Adrenal gland (tissue), 12 donors: ENCODE data around the gene MAL. TPM values are rescaled to one million over a fixed set of nuclear protein-coding genes. Genes with fewer than 3 reads are reported as not detected.

Source experiments
- DNase-seq, 7 donors: peaks; one replicate each; pipeline ENCODE4 v3.0.0-alpha.2; 2019 to 2020
- H3K27ac ChIP-seq, 5 donors: fragments of 200-600 bp; sonication (generic) in 4 of 5; 1 replicate in 3 of 5; 2 replicates in 2 of 5; pipeline versions ENCODE4 v1.5.1 to v1.8.0; 2016 to 2020; ENCODE audit warnings: mild to moderate bottlenecking in 1 of 5
- H3K27me3 ChIP-seq: fragments of 200-600 bp; 2 replicates; pipeline ENCODE4 v1.8.0; 2021
- H3K36me3 ChIP-seq, 2 donors: fragments of 200-600 bp; replicated peaks in 1 of 2; 1 replicate in 1 of 2; 2 replicates in 1 of 2; pipeline versions ENCODE4 v1.5.1 to v1.8.0; 2018 to 2022
- H3K4me1 ChIP-seq, 2 donors: fragments of 200-600 bp; replicated peaks in 1 of 2; 1 replicate in 1 of 2; 2 replicates in 1 of 2; pipeline versions ENCODE4 v1.5.1 to v1.8.0; 2018 to 2021
- H3K4me3 ChIP-seq, 4 donors: fragments of 200-600 bp; sonication (generic) in 3 of 4; one replicate each; pipeline ENCODE4 v1.5.1; 2016 to 2018
- H3K9me3 ChIP-seq, 3 donors: fragments of 200-600 bp; sonication (generic) in 1 of 3; replicated peaks in 1 of 3; 1 replicate in 2 of 3; 2 replicates in 1 of 3; pipeline versions ENCODE4 v1.5.1 to v1.8.0; 2016 to 2021
- CTCF ChIP-seq, 6 experiments: fragments of 450-650 bp in 4 of 6; fragments of 200-600 bp in 2 of 6; sonication (generic) in 1 of 6; IDR thresholded peaks; 1 replicate in 5 of 6; 2 replicates in 1 of 6; pipeline versions ENCODE4 v1.5.1 to v1.8.0; 2016 to 2021; ENCODE audit warnings: antibody characterized with exemption in 6 of 6, mild to moderate bottlenecking in 2 of 6, moderate library complexity in 1 of 6
- POLR2A ChIP-seq, 2 donors: fragments of 450-650 bp; IDR thresholded peaks; one replicate each; pipeline ENCODE4 v1.6.1; 2017; ENCODE audit warnings: antibody characterized with exemption in 2 of 2, mild to moderate bottlenecking in 2 of 2, moderate library complexity in 1 of 2
- WGBS, 4 donors: extraction: QIAGEN DNeasy Blood & Tissue Kit in 2 of 4; methylation state at CpG; one replicate each; pipeline versions ENCODE4 v1.1.5 to v1.1.7; 2013 to 2017; 5-methylcytosine and 5-hydroxymethylcytosine counted together
- intact Hi-C, 2 donors: fragments of 100-400 bp; cut with DNase I; formaldehyde crosslinking; loops; one replicate each; pipeline versions ENCODE4 v1.14.1 to v1.15.0; 2022 to 2023
- polyA plus RNA-seq, 3 donors: library from polyadenylated mRNA; stranded (reverse); fragments of 200-250 nt in 2 of 3; fragments of 350-450 nt in 1 of 3; fragmentation: Illumina TruSeq in 1 of 3; extraction: RNeasy Lipid Tissue Mini Kit (QIAGEN cat#74804) in 1 of 3; gene quantifications; one replicate each; pipeline ENCODE4 v1.2.3, GENCODE V29; 2013 to 2014
- total RNA-seq, 9 donors: library from RNA; depleted of rRNA in 4 of 9; stranded (reverse); fragments of >200 nt in 4 of 9; fragments of 120-200 nt in 1 of 9; fragmentation: NEBNext Ultra II Directional in 1 of 9; extraction: Animal tissue kit (Norgen Biotek cat#: 25700) in 1 of 9; gene quantifications; one replicate each; pipeline versions ENCODE4 v1.1.0 to v1.2.4, GENCODE V29; 2013 to 2023
- donor health status: healthy with polysubstance abuse.
- donor health status: Bipolar disorder and iron deficiency.
- donor health status: DM: yes; HTN: yes; CAD: no.
- donor health status: DM: no; HTN: no; CAD: no.
- donor health status: DM: no; HTN: no; CAD: no.
- donor health status: DM: yes; HTN: yes; CAD: no.

The MAL gene
- total and polyA plus RNA-seq, 12 donors = 0.32 to 4.5 (median 0.68) TPM; not detected in 4

DNA sequence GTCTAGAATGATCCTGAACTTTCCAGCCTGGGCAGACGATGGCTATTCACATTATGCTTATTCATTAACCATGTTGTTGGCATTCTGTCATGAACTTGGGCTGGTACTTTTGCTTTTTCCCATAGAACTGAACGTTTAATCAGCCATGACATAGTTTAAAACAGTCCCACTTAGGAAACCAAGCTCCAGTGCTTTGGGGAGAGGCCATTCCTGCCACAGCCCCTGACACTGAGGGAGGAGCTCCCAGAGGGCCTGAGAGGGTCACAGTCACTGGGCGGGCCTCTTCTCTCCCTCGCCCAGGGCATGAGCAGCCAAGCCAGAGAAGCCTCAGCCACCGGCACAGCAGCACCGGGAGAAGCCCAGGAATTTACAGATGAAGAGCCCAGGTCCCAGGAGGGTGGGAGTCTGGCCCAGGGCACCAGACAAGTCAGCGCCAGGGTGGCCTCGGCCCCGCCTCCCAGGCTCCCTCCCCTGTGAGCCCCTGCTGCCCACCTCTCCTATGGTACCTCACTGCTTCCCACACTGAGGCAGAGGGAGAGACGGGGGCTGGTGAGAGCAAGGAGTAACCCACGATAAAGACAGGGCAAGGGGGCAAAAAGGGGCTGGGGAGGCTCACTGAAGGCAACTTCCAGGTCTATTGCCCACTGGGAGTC, 33.6 kb downstream of the MAL start:
- no peaks in the 10 kb centered on the region for H3K9me3 ChIP-seq
- no peaks in the 10 kb centered on the region for H3K4me1 ChIP-seq
- no peaks in the 10 kb centered on the region for H3K27me3 ChIP-seq
- no peak for DNase-seq
- H3K27ac ChIP-seq = no peak overlapping the region
- 63 to 78% (median 67%) methylated on average over 7 to 11 of the region's 11 CpGs for WGBS, 4 donors
- H3K4me3 ChIP-seq = no peak overlapping the region
- no peaks in the 10 kb centered on the region for H3K36me3 ChIP-seq
- intact Hi-C loops = no loop called here
- TF ChIP-seq CTCF (IDR thresholded peaks at IDR 0.05) = no peak
- no peak for TF ChIP-seq POLR2A (IDR thresholded peaks at IDR 0.05)

GRCh38 chr2:95059656-95060370, 34.3 kb downstream of the MAL start:
- WGBS, 4 donors = 71 to 94% (median 80%) methylated on average over 3 to 12 of the region's 12 CpGs
- Histone ChIP-seq H3K9me3 (no peaks in the 10 kb centered on the region), H3K4me1 (no peaks in the 10 kb centered on the region), H3K4me3 (no peak overlapping the region), H3K36me3 (no peaks in the 10 kb centered on the region), H3K27me3 (no peaks in the 10 kb centered on the region), H3K27ac (no peak overlapping the region)
- DNase-seq = no peak
- intact Hi-C loops = no loop called here
- TF ChIP-seq CTCF (IDR thresholded peaks at IDR 0.05) (no peak), POLR2A (IDR thresholded peaks at IDR 0.05) (no peak)

DNA sequence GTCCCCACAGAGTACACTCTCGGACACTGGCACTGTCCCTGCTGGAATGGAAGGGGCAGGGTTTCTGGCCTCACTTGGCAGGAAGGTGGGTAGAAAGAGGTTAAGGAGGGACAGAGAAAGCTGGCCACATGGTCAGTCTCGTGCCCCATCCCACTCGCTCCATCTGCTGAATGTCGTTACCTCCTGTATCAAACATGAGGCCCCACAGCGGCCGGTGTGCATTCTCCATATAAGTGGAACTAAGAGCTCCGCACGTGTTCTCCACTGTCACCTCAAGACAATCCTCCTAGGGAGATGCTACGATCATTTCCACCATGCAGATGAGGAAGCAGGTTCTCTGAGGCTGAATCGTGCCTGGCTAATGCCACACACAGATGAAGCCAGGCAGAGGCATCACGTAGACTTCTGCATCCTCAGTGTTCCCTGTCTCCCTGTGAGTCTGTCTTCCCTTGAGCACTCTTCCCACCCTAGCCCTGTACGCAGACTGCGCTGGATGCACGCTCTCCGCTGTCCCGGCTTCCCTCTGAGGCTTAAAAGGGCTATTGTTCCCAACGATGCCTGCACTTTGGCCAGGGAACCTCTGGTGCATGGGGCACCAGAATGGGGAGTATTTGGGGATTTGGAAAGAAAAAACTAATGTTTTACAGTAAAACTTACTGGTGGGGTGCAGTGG, 35.1 kb downstream of the MAL start:
- DNase-seq = no peak
- TF ChIP-seq CTCF (IDR thresholded peaks at IDR 0.05) (no peak), POLR2A (IDR thresholded peaks at IDR 0.05) (no peak)
- no peaks in the 10 kb centered on the region for H3K4me1 ChIP-seq

GRCh38 chr2:95061119-95061512, 35.6 kb downstream of the MAL start:
- H3K9me3 ChIP-seq = no peaks in the 10 kb centered on the region
- intact Hi-C loops = no loop called here
- no peak overlapping the region for H3K4me3 ChIP-seq
- no peak overlapping the region for H3K27ac ChIP-seq
- peaks cover 4% of the 10 kb centered on the region for H3K27me3 ChIP-seq
- DNase-seq = no peak
- TF ChIP-seq POLR2A (IDR thresholded peaks at IDR 0.05) (no peak), CTCF (IDR thresholded peaks at IDR 0.05) (no peak)
- WGBS, 4 donors = 60 to 83% (median 74%) methylated on average over 1 of the region's 1 CpG
- H3K36me3 ChIP-seq = no peaks in the 10 kb centered on the region
- H3K4me1 ChIP-seq = no peaks in the 10 kb centered on the region

More for the DNA sequence above, 35.1 kb downstream of the MAL start:
- Histone ChIP-seq H3K4me3 (no peak overlapping the region), H3K27ac (no peak overlapping the region), H3K9me3 (no peaks in the 10 kb centered on the region), H3K27me3 (peaks cover 4% of the 10 kb centered on the region), H3K36me3 (no peaks in the 10 kb centered on the region)
- intact Hi-C loops = no loop called here
- 78 to 85% (median 78%) methylated on average over 16 to 17 of the region's 17 CpGs for WGBS, 4 donors
